Upper lobe of left lung (tissue), 6 donors: Measurements from ENCODE around the gene VPS35L. TPM values are rescaled to one million over a fixed set of nuclear protein-coding genes. Genes with fewer than 3 reads are reported as not detected.
A peak's percentile ranks its signal among the peaks of the same experiment; 100 is the strongest.
"Not testable (repeated sequence)": the region's sequence is repeated elsewhere in the genome, so short reads cannot be mapped to it uniquely, and the experiment has no call there.

Experiments
- ATAC-seq, 2 donors: fragments of 200-7000 bp; cut with Tn5 transposase; one replicate each; pipeline ENCODE4 v1.9.1; 2022; ENCODE audit warnings: mild to moderate bottlenecking in 2 of 2, moderate library complexity in 2 of 2; ENCODE audit not compliant: low FRiP score in 2 of 2
- DNase-seq, 2 donors: peaks; one replicate each; pipeline ENCODE4 v3.0.0-alpha.2; 2019 to 2020
- H3K27ac ChIP-seq, 4 donors: fragments of 200-600 bp; sonication (generic); one replicate each; pipeline ENCODE4 v1.5.1; 2016 to 2019
- H3K27me3 ChIP-seq, 4 donors: fragments of 200-600 bp; sonication (generic); one replicate each; pipeline ENCODE4 v1.5.1; 2017 to 2019
- H3K36me3 ChIP-seq, 4 donors: fragments of 200-600 bp; sonication (generic); one replicate each; pipeline ENCODE4 v1.5.1; 2016 to 2019
- H3K4me1 ChIP-seq, 4 donors: fragments of 200-600 bp; sonication (generic); one replicate each; pipeline ENCODE4 v1.5.1; 2018 to 2019
- H3K4me3 ChIP-seq, 4 donors: fragments of 200-600 bp; sonication (generic); one replicate each; pipeline ENCODE4 v1.5.1; 2017 to 2019; ENCODE audit warnings: mild to moderate bottlenecking in 2 of 4, moderate library complexity in 1 of 4
- H3K9me3 ChIP-seq, 4 donors: fragments of 200-600 bp; sonication (generic); one replicate each; pipeline ENCODE4 v1.5.1; 2018 to 2019
- EP300 ChIP-seq, 4 donors: sonication (generic); formaldehyde crosslinking; IDR thresholded peaks; one replicate each; pipeline ENCODE4 v1.5.1; 2017; ENCODE audit warnings: antibody characterized with exemption in 4 of 4, control low read depth in 2 of 4
- POLR2A ChIP-seq, 4 donors: fragments of 450-650 bp; IDR thresholded peaks; one replicate each; pipeline ENCODE4 v1.5.1; 2016 to 2017; ENCODE audit warnings: antibody characterized with exemption in 4 of 4, mild to moderate bottlenecking in 2 of 4
- POLR2AphosphoS5 ChIP-seq, 2 donors: sonication (generic); formaldehyde crosslinking; IDR thresholded peaks; one replicate each; pipeline ENCODE4 v1.5.1; 2017; ENCODE audit warnings: antibody characterized with exemption in 2 of 2
- WGBS, 2 donors: methylation state at CpG; one replicate each; pipeline ENCODE4 v1.1.5; 2017 to 2018; 5-methylcytosine and 5-hydroxymethylcytosine counted together
- total RNA-seq, 6 donors: library from RNA; depleted of rRNA in 4 of 6; stranded (reverse); fragments of >200 nt in 4 of 6; gene quantifications; one replicate each; pipeline versions ENCODE4 v1.1.0 to v1.2.1, GENCODE V29; 2016 to 2021
- TF ChIP-seq, protein P1 (sequence below), 6 experiments: fragments of 450-650 bp in 4 of 6; fragments of 200-600 bp in 2 of 6; sonication (generic) in 2 of 6; IDR thresholded peaks; one replicate each; pipeline ENCODE4 v1.5.1; 2016 to 2019; ENCODE audit warnings: antibody characterized with exemption in 6 of 6
- donor health status: DM: no; HTN: no; CAD: no; lungs with moderate emphysema.
- donor health status: DM: no; HTN: yes; CAD: no; lungs with severe emphysema.

Gene VPS35L
- total RNA-seq, 6 donors from 2014 or later: 39.8 to 52.9 (median 45.2) TPM

DNA sequence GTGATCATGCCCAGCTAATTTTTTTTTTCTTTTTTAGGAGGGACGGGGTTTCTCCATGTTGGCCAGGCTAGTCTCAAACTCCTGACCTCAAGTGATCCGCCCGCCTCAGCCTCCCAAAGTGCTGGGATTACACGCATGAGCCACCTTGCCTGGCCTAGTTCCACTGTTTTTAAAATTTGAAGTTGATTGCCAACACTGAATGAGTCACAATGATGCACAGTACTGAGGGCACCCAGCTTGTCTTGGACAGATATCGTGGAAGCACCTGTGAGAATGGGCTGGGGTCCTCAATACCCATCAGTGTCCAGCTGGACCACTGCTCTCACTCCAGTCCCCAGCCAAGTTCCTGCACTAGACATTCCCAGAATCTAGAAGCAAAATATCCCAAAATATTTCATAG, 160.1 kb downstream of the VPS35L start:
- Histone ChIP-seq H3K27ac (no peak overlapping the region), H3K4me3 (no peak overlapping the region), H3K36me3 (peaks cover 0 to 34% (median 13%) of the 10 kb centered on the region in 4 donors), H3K27me3 (no peaks in the 10 kb centered on the region), H3K4me1 (peaks cover 12 to 30% (median 14%) of the 10 kb centered on the region in 4 donors), H3K9me3 (no peaks in the 10 kb centered on the region)
- ATAC-seq (no peak), DNase-seq (no peak)
- 94 to 96% methylated on average over 5 of the region's 5 CpGs for WGBS, 2 donors
- TF ChIP-seq, protein P1, sequence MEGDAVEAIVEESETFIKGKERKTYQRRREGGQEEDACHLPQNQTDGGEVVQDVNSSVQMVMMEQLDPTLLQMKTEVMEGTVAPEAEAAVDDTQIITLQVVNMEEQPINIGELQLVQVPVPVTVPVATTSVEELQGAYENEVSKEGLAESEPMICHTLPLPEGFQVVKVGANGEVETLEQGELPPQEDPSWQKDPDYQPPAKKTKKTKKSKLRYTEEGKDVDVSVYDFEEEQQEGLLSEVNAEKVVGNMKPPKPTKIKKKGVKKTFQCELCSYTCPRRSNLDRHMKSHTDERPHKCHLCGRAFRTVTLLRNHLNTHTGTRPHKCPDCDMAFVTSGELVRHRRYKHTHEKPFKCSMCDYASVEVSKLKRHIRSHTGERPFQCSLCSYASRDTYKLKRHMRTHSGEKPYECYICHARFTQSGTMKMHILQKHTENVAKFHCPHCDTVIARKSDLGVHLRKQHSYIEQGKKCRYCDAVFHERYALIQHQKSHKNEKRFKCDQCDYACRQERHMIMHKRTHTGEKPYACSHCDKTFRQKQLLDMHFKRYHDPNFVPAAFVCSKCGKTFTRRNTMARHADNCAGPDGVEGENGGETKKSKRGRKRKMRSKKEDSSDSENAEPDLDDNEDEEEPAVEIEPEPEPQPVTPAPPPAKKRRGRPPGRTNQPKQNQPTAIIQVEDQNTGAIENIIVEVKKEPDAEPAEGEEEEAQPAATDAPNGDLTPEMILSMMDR (IDR thresholded peaks at IDR 0.05): no peak
- TF ChIP-seq POLR2AphosphoS5 (IDR thresholded peaks at IDR 0.05) (no peak), EP300 (IDR thresholded peaks at IDR 0.05) (no peak), POLR2A (IDR thresholded peaks at IDR 0.05) (no peak)

DNA sequence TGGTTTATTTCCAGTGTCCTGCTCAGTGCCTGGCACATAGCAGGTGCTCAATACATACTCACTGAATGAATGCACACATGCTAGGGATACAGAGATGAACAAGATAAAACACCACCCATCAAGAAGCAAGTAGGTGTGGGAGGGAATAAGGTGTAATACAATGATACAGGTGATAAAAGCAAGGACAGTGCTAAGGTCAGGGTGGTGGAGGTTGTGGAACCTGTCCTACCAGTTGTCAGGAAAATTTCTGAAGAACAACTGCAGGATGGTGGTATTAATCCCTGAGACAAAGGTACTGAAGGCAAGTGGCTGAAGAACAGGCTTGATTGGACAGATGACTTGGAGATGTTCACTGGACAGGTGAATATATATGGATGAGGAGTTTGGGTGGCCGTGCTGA, 160.7 kb downstream of the VPS35L start:
- H3K36me3 ChIP-seq: peaks cover 0 to 31% (median 11%) of the 10 kb centered on the region in 4 donors
- ATAC-seq (no peak), DNase-seq (no peak)
- H3K4me1 ChIP-seq: peaks cover 12 to 26% (median 14%) of the 10 kb centered on the region in 4 donors
- no peaks in the 10 kb centered on the region for H3K9me3 ChIP-seq
- 84 to 95% methylated on average over 1 of the region's 1 CpG for WGBS, 2 donors
- no peak overlapping the region for H3K4me3 ChIP-seq
- H3K27ac ChIP-seq: no peak overlapping the region
- TF ChIP-seq, protein P1 (IDR thresholded peaks at IDR 0.05): no peak
- no peak for TF ChIP-seq POLR2A (IDR thresholded peaks at IDR 0.05)
- no peaks in the 10 kb centered on the region for H3K27me3 ChIP-seq

DNA sequence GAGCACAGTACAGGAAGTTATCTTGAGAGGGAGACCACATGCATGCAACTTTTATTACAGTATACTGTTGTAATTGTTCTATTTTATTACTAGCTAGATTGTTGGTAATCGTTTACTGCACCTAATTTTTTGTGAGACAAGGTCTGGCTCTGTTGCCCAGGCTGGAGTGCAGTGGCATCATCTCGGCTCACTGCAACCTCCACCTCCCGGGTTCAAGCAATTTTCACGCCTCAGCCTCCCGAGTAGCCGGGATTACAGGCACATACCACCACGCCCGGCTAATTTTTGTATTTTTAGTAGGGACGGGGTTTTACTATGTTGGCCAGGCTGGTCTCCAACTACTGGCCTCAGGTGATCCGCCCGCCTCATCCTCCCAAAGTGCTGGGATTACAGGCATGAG, 161.2 kb downstream of the VPS35L start:
- not testable (repeated sequence) for H3K27ac ChIP-seq

DNA sequence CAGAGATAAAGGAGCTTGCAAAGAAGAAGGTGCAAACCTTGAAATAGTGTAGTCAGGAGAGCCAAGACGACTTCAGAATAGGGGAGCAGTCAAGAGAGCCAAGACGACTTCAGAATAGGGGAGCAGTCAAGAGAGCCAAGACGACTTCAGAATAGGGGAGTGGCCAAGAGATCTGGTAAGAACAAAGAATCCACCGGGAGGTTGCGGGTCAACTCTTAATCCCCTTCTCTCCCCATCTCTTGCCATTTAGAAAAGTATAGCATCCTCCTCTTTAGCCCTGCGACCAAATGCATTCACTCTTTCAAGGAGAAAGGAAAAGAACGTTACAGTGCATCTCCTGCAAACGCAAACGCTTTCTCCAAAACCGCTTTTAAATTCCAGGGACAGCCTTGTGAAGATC, 161.8 kb downstream of the VPS35L start:
- H3K27ac ChIP-seq: peak overlapping the region; percentile 74 to 86 (median 79)
- ATAC-seq (no peak), DNase-seq (no peak)

More for the DNA sequence above, 161.2 kb downstream of the VPS35L start:
- peaks cover 0 to 28% (median 11%) of the 10 kb centered on the region in 4 donors for H3K36me3 ChIP-seq
- not testable (repeated sequence) for H3K27me3 ChIP-seq, ATAC-seq, H3K9me3 ChIP-seq, DNase-seq
- peak overlapping the region in 3 of 4 donors; percentile 59 to 100 (median 84) for H3K4me3 ChIP-seq
- 51 to 52% methylated on average over 11 of the region's 11 CpGs for WGBS, 2 donors
- H3K4me1 ChIP-seq: peaks cover 12 to 23% (median 14%) of the 10 kb centered on the region in 4 donors

DNA sequence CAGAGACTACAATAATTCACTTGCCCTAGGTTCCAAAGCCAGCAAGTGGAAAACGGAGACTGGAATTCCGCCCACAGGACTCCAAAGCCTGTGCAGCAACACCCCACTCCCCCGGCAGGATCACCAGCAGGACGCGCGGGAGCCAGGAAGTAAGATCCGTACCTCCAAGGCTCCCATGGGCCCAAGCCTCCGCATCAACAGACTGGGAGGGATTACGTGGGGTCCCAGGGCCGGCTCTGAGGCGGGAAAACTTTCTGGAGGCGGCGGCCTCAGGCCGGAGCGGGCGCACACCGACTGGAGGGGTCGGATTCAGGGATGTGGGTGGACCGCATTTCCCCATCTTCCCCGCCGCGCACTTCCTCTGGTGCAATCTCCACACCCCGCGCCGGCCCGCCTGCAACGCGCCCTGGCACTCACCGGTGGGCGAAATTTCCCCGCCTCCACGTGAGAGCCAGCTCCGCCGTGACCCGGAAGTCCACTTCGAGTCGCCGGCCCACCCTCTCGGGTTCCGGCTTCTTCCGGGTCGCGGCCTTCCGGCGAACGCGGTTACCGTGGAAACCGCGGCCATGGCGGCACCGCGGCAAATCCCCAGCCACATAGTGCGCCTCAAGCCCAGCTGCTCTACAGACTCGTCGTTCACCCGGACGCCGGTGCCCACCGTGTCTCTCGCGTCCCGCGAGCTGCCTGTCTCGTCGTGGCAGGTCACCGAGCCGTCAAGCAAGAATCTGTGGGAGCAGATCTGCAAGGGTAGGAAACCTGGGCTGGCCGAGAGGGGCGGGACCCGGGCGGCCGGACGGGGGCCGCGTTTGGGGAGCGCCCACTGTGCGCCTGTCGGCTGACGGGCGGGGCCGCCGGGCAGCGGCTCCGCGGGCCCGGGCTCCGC, 162.5 kb downstream of the VPS35L start, which contains the start of the genes IQCK and KNOP1:
IQCK (plus strand) TSS at position 531 of the 883 bp plus-strand sequence; CDS start at position 567, 36 bp downstream.
KNOP1 (minus strand) TSS at position 487 of the 883 bp plus-strand sequence. CDS start 3,192 bp downstream, outside the sequence.
- Histone ChIP-seq H3K4me3 (peak within 1 kb of the TSS; percentile 59 to 100 (median 90)), H3K4me1 (peaks cover 12 to 23% (median 14%) of the 10 kb centered on the region in 4 donors), H3K27me3 (no peaks in the 10 kb centered on the region), H3K9me3 (no peaks in the 10 kb centered on the region), H3K27ac (peak within 1 kb of the TSS; percentile 74 to 86 (median 79)), H3K36me3 (peaks cover 0 to 18% (median 8%) of the 10 kb centered on the region in 4 donors)
- DNase-seq (peak; percentile 92 to 96), ATAC-seq (peak; percentile 91 to 97)
- peak in 2 of 4 donors; percentile 28 to 69 for TF ChIP-seq POLR2A (IDR thresholded peaks at IDR 0.05)
- TF ChIP-seq EP300 (IDR thresholded peaks at IDR 0.05): peak in 1 of 4 donors; percentile 41
- TF ChIP-seq, protein P1 (IDR thresholded peaks at IDR 0.05): peak in 4 of 6 experiments; percentile 7 to 35 (median 17)
- TF ChIP-seq POLR2AphosphoS5 (IDR thresholded peaks at IDR 0.05): peak; percentile 82 to 83
- WGBS, 2 donors: 1% methylated on average over 51 to 52 of the region's 88 CpGs

More for the DNA sequence above, 161.8 kb downstream of the VPS35L start:
- peaks cover 12 to 23% (median 14%) of the 10 kb centered on the region in 4 donors for H3K4me1 ChIP-seq
- peak overlapping the region; percentile 59 to 100 (median 90) for H3K4me3 ChIP-seq
- H3K9me3 ChIP-seq: no peaks in the 10 kb centered on the region
- no peaks in the 10 kb centered on the region for H3K27me3 ChIP-seq
- peaks cover 0 to 25% (median 11%) of the 10 kb centered on the region in 4 donors for H3K36me3 ChIP-seq
- WGBS, 2 donors: 0 to 1% methylated on average over 10 of the region's 10 CpGs
- TF ChIP-seq POLR2AphosphoS5 (IDR thresholded peaks at IDR 0.05): no peak
